ENCODE results near the gene DNAI1. TPM values are rescaled to one million over a fixed set of nuclear protein-coding genes. Genes with fewer than 3 reads are reported as not detected.

Gene DNAI1
- total RNA-seq, 1 experiment from 2014 or later = 1.1 TPM

GRCh38 chr9:34547960-34548611 lies 89.5 kb downstream of the DNAI1 start:
- ATAC-seq (peak; percentile 92), DNase-seq (ENCODE audit: low read depth, low spot score) (peak; percentile 23)
- H4K20me1 ChIP-seq (ENCODE audit: insufficient read depth) = no peaks in the 10 kb centered on the region
- H3K4me1 ChIP-seq (ENCODE audit: control insufficient read depth in 1 of 2, insufficient read depth in 2 of 2, low read length in 2 of 2) = peaks cover 0 to 4% of the 10 kb centered on the region in 2 experiments; a peak in 2 of 4 replicates
- H3K27ac ChIP-seq (ENCODE audit: low read depth, low read length) = no peak overlapping the region
- peak overlapping the region; percentile 71 for H2AFZ ChIP-seq (ENCODE audit: low read depth, low read length, poor library complexity, severe bottlenecking)
- TF ChIP-seq CTCF (IDR thresholded peaks at IDR 0.05 in 2 of 3, conservative IDR thresholded peaks at IDR 0.05 in 1 of 3; ENCODE audit: borderline replicate concordance in 1 of 3, insufficient read depth in 1 of 3, low read depth in 2 of 3, low read length in 2 of 3) (peak; percentile 92 to 93 (median 93)), ZFX (IDR thresholded peaks at IDR 0.05) (no peak), ELF1 (IDR thresholded peaks at IDR 0.05; ENCODE audit: borderline replicate concordance, low read depth) (no peak), TCF7L2 (IDR thresholded peaks at IDR 0.05; ENCODE audit: borderline replicate concordance, extremely low read depth, insufficient read depth, insufficient read length) (no peak), CBX3 (IDR thresholded peaks at IDR 0.05; ENCODE audit: low read depth) (no peak), EGR1 (IDR thresholded peaks at IDR 0.05; ENCODE audit: low read depth) (no peak), SRF (IDR thresholded peaks at IDR 0.05; ENCODE audit: low read depth) (no peak), ZBTB33 (IDR thresholded peaks at IDR 0.05; ENCODE audit: extremely low read depth, insufficient replicate concordance, low read length) (no peak), YY1 (IDR thresholded peaks at IDR 0.05; ENCODE audit: extremely low read depth, insufficient replicate concordance, low read depth, low read length) (no peak), EZH2 (IDR thresholded peaks at IDR 0.05) (no peak), RAD21 (IDR thresholded peaks at IDR 0.05; ENCODE audit: low read depth) (peak; percentile 92)
- TF ChIP-seq, protein P1, sequence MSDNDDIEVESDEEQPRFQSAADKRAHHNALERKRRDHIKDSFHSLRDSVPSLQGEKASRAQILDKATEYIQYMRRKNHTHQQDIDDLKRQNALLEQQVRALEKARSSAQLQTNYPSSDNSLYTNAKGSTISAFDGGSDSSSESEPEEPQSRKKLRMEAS (IDR thresholded peaks at IDR 0.05) = no peak
- H3K4me2 ChIP-seq (ENCODE audit: low read length) = peak overlapping the region; percentile 14; the same call in 1 of the 2 replicates
- H3K9me3 ChIP-seq (ENCODE audit: control insufficient read depth in 1 of 2, insufficient read depth in 1 of 2, low read depth in 1 of 2, low read length in 2 of 2) = no peaks in the 10 kb centered on the region
- H3K79me2 ChIP-seq (ENCODE audit: insufficient read depth, low read length) = no peaks in the 10 kb centered on the region
- no peak overlapping the region for H3K9ac ChIP-seq (ENCODE audit: low read length)
- intact Hi-C loops (cut with micrococcal nuclease) = loop anchor here (1.0 to 5.0 kb wide), 5 partner anchors 43 to 216 kb away; no protein-coding TSS in a partner anchor
- ChIA-PET CTCF (interaction anchor here (0.6 to 2.8 kb wide), 12 partner anchors 25 to 169 kb away, joined by 3 to 47 read pairs (median 6); partner anchors contain the start of genes DNAI1 and FAM219A), POLR2A (no interaction called here), RAD21 (ENCODE audit: low non-redundant PET in 1 of 2, low total read pairs in 2 of 2, uncharacterized antibody in 2 of 2, unreplicated experiment in 2 of 2) (interaction anchor here (0.7 to 1.4 kb wide), 4 partner anchors 44 to 145 kb away, joined by 4 to 8 read pairs (median 5); no protein-coding TSS in a partner anchor)
- H3K4me3 ChIP-seq (replicated peaks in 1 of 2; ENCODE audit: low read depth in 1 of 2, low read length in 2 of 2) = no peak overlapping the region
- BruUV-seq (replicated peaks) = no TSS peak
- no peaks in the 10 kb centered on the region for H3K9me2 ChIP-seq (ENCODE audit: insufficient read depth)
- no peaks in the 10 kb centered on the region for H3K36me3 ChIP-seq (ENCODE audit: control insufficient read depth in 1 of 2, insufficient read depth in 2 of 2, low read length in 2 of 2)
- H3K27me3 ChIP-seq (ENCODE audit: insufficient read depth, low read length) = no peaks in the 10 kb centered on the region
